HepG2 (cell line): ENCODE measurements around the gene MTCH2. TPM values are rescaled to one million over a fixed set of nuclear protein-coding genes. Genes with fewer than 3 reads are reported as not detected.
A peak's percentile ranks its signal among the peaks of the same experiment; 100 is the strongest.
"Not testable (repeated sequence)": the region's sequence is repeated elsewhere in the genome, so short reads cannot be mapped to it uniquely, and the experiment has no call there.

Source experiments
- ATAC-seq: fragments of 200-7000 bp; cut with Tn5 transposase; 3 replicates; pipeline ENCODE4 v1.9.1; 2020; ENCODE audit warnings: mild to moderate bottlenecking, moderate library complexity
- BruUV-seq: library from RNA; stranded (reverse); fragments of 400-500 nt; replicated peaks from 2 replicates; lab custom pipeline; 2021; lab: Mats Ljungman, UMichigan
- CTCF ChIA-PET: fragments of 300-600 bp; formaldehyde crosslinking; extraction: SDS; loops from one replicate; lab custom pipeline; 2021; ENCODE audit warnings: low total read pairs, inconsistent platforms, low intra/inter-chr PET ratio; lab: Yijun Ruan, JAX
- POLR2A ChIA-PET: fragments of 350-600 bp; sonication (Branson Sonifier 250); formaldehyde crosslinking; loops from one replicate; lab custom pipeline; 2020; ENCODE audit warnings: antibody characterized with exemption, inconsistent platforms; lab: Yijun Ruan, JAX
- DNase-seq: peaks from one replicate; pipeline ENCODE4 v3.0.0-alpha.2; 2015; ENCODE audit warnings: low spot score
- FAIRE-seq: peaks from 3 replicates; lab custom pipeline; 2011; peaks lifted over from hg19 to GRCh38; lab: Jason Lieb, UNC
- H2AFZ ChIP-seq: one replicate; pipeline ENCODE4 v1.6.1; 2011; ENCODE audit warnings: low read length, inconsistent platforms
- H3K27ac ChIP-seq: fragments of 300-600 bp; 3 replicates; pipeline ENCODE4 v1.8.0; 2011; ENCODE audit warnings: mixed run types, mild to moderate bottlenecking, mixed read lengths, low read length, inconsistent platforms; ENCODE audit not compliant: insufficient read depth; ENCODE audit errors: extremely low read length
- H3K27me3 ChIP-seq, 2 experiments: fragments of 200-600 bp in 1 of 2; 2 replicates in 1 of 2; 3 replicates in 1 of 2; pipeline versions ENCODE4 v1.6.0 to v1.8.0; 2011; ENCODE audit warnings: low read length in 2 of 2, mild to moderate bottlenecking in 2 of 2, moderate library complexity in 2 of 2, inconsistent platforms in 1 of 2; ENCODE audit not compliant: insufficient read depth in 2 of 2, control insufficient read depth in 1 of 2
- H3K36me3 ChIP-seq, 2 experiments: fragments of 200-600 bp in 1 of 2; replicated peaks in 1 of 2; 2 replicates in 1 of 2; 3 replicates in 1 of 2; pipeline versions ENCODE4 v1.5.1 to v1.8.0; 2011; ENCODE audit warnings: low read length in 2 of 2, inconsistent platforms in 1 of 2; ENCODE audit not compliant: insufficient read depth in 2 of 2, control insufficient read depth in 1 of 2
- H3K4me1 ChIP-seq: 2 replicates; pipeline ENCODE4 v1.5.1; 2012; ENCODE audit warnings: low read length, inconsistent platforms; ENCODE audit not compliant: insufficient read depth
- H3K4me2 ChIP-seq: 2 replicates; pipeline ENCODE4 v1.6.0; 2011; ENCODE audit warnings: low read depth, low read length, inconsistent platforms
- H3K4me3 ChIP-seq, 3 experiments: fragments of 200-600 bp in 1 of 3; sonication (generic), shearing (Covaris generic) in 1 of 3; replicated peaks in 1 of 3; 2 replicates each; pipeline ENCODE4 v1.5.1; 2011 to 2016; ENCODE audit warnings: low read length in 3 of 3, inconsistent platforms in 2 of 3, low read depth in 2 of 3, mild to moderate bottlenecking in 2 of 3, control low read depth in 1 of 3, mixed read lengths in 1 of 3; ENCODE audit not compliant: insufficient read depth in 1 of 3
- H3K79me2 ChIP-seq: one replicate; pipeline ENCODE4 v1.6.1; 2011; ENCODE audit warnings: low read length, inconsistent platforms; ENCODE audit not compliant: insufficient read depth
- H3K9ac ChIP-seq: 2 replicates; pipeline ENCODE4 v1.6.0; 2011; ENCODE audit warnings: mild to moderate bottlenecking, low read depth, low read length, inconsistent platforms; ENCODE audit not compliant: insufficient read depth
- H3K9me3 ChIP-seq: 2 replicates; pipeline ENCODE4 v1.5.1; 2012; ENCODE audit warnings: mild to moderate bottlenecking, low read length
- H4K20me1 ChIP-seq: 2 replicates; pipeline ENCODE4 v1.6.0; 2011; ENCODE audit warnings: inconsistent platforms, mild to moderate bottlenecking, low read length, moderate library complexity; ENCODE audit not compliant: insufficient read depth
- MTA3 ChIP-seq: sonication (generic); formaldehyde crosslinking; IDR thresholded peaks from 2 replicates; pipeline ENCODE4 v1.4.0; 2020; ENCODE audit warnings: missing genetic modification reagents
- NFKB2 ChIP-seq: sonication (generic); formaldehyde crosslinking; IDR thresholded peaks from 2 replicates; pipeline ENCODE4 v1.4.0; 2020; ENCODE audit warnings: missing genetic modification reagents, borderline replicate concordance
- NKX3-1 ChIP-seq: sonication (generic); formaldehyde crosslinking; IDR thresholded peaks from 2 replicates; pipeline ENCODE4 v1.5.0; 2020; ENCODE audit warnings: missing genetic modification reagents
- ZBTB20 ChIP-seq: sonication (generic); formaldehyde crosslinking; IDR thresholded peaks from 2 replicates; pipeline ENCODE4 v1.8.1; 2023; ENCODE audit warnings: missing genetic modification reagents, low read depth, mild to moderate bottlenecking, borderline replicate concordance
- ZBTB8A ChIP-seq: sonication (generic); formaldehyde crosslinking; IDR thresholded peaks from 2 replicates; pipeline ENCODE4 v1.4.0; 2020; ENCODE audit warnings: mild to moderate bottlenecking, low read depth, missing genetic modification reagents, borderline replicate concordance
- WGBS: methylation state at CpG from one replicate; pipeline ENCODE4 v1.1.6; 2017; ENCODE audit warnings: low lambda C conversion rate; 5-methylcytosine and 5-hydroxymethylcytosine counted together
- in situ Hi-C: cut with HindIII; loops from 2 replicates; pipeline ENCODE4 v1.10.0; 2017; ENCODE audit warnings: low pct_unique_long_range_greater_than_20kb; ENCODE audit not compliant: extremely low pct_ligation_motif_present
- intact Hi-C: fragments of 100-400 bp; cut with micrococcal nuclease; formaldehyde crosslinking; loops from one replicate; pipeline ENCODE4 v1.10.0; 2022; ENCODE audit not compliant: unreplicated experiment
- polyA plus RNA-seq, 8 experiments: library from polyadenylated mRNA; depleted of rRNA in 3 of 8; stranded (reverse) in 7 of 8; unstranded in 1 of 8; fragments of >200 nt; fragmentation: Illumina TruSeq in 4 of 8; extraction: Trizol in 4 of 8; gene quantifications; 2 replicates each; pipeline versions ENCODE4 v1.2.1 to v1.2.3, GENCODE V29; 2011 to 2016; ENCODE audit warnings: low read depth in 4 of 8, missing spikeins in 1 of 8, mixed read lengths in 1 of 8; ENCODE audit not compliant: insufficient read depth in 1 of 8
- total RNA-seq, 5 experiments: library from RNA; depleted of rRNA; stranded (reverse); fragments of >200 nt; fragmentation: Illumina TruSeq; extraction: Trizol; gene quantifications; 2 replicates each; pipeline ENCODE4 v1.2.3, GENCODE V29; 2016; ENCODE audit warnings: low read depth in 1 of 5
- TF ChIP-seq, protein P1 (sequence below): IDR thresholded peaks from 2 replicates; pipeline ENCODE4 v1.6.1; 2012; ENCODE audit warnings: low read length, improper control_type of control experiment
- TF ChIP-seq, protein P2 (sequence below): sonication (generic); formaldehyde crosslinking; IDR thresholded peaks from 2 replicates; pipeline ENCODE4 v1.4.0; 2020; ENCODE audit warnings: missing genetic modification reagents, borderline replicate concordance

Gene MTCH2
- total and polyA plus RNA-seq, 2 of the 13 experiments (the other 11 are each of a cell fraction or from before 2014, with no cell fraction given), result 112 to 272 TPM

GRCh38 chr11:47667135-47667534, 24.8 kb upstream of the MTCH2 start:
- ATAC-seq, result peak; percentile 33; the same call in 2 of the 3 replicates
- Histone ChIP-seq H3K9me3 (no peaks in the 10 kb centered on the region), H3K4me3 (no peak overlapping the region), H3K36me3 (no peaks in the 10 kb centered on the region), H3K27ac (no peak overlapping the region), H2AFZ (no peak overlapping the region), H3K79me2 (no peaks in the 10 kb centered on the region), H3K4me1 (peaks cover 44% of the 10 kb centered on the region), H3K27me3 (no peaks in the 10 kb centered on the region), H3K9ac (no peak overlapping the region), H4K20me1 (no peaks in the 10 kb centered on the region), H3K4me2 (no peak overlapping the region)
- FAIRE-seq, result no peak
- 23% methylated on average over 4 of the region's 4 CpGs for WGBS
- ChIA-PET CTCF (no interaction called here), POLR2A (no interaction called here)
- intact Hi-C loops, result no loop called here
- no peak for DNase-seq
- in situ Hi-C loops, result no loop called here
- TF ChIP-seq MTA3 (CRISPR knock-in tag) (no peak), NFKB2 (CRISPR knock-in tag) (no peak), ZBTB20 (CRISPR knock-in tag) (no peak), ZBTB8A (CRISPR knock-in tag) (no peak), NKX3-1 (CRISPR knock-in tag) (no peak)
- TF ChIP-seq, protein P1, sequence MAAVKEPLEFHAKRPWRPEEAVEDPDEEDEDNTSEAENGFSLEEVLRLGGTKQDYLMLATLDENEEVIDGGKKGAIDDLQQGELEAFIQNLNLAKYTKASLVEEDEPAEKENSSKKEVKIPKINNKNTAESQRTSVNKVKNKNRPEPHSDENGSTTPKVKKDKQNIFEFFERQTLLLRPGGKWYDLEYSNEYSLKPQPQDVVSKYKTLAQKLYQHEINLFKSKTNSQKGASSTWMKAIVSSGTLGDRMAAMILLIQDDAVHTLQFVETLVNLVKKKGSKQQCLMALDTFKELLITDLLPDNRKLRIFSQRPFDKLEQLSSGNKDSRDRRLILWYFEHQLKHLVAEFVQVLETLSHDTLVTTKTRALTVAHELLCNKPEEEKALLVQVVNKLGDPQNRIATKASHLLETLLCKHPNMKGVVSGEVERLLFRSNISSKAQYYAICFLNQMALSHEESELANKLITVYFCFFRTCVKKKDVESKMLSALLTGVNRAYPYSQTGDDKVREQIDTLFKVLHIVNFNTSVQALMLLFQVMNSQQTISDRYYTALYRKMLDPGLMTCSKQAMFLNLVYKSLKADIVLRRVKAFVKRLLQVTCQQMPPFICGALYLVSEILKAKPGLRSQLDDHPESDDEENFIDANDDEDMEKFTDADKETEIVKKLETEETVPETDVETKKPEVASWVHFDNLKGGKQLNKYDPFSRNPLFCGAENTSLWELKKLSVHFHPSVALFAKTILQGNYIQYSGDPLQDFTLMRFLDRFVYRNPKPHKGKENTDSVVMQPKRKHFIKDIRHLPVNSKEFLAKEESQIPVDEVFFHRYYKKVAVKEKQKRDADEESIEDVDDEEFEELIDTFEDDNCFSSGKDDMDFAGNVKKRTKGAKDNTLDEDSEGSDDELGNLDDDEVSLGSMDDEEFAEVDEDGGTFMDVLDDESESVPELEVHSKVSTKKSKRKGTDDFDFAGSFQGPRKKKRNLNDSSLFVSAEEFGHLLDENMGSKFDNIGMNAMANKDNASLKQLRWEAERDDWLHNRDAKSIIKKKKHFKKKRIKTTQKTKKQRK, result no peak
- TF ChIP-seq, protein P2, sequence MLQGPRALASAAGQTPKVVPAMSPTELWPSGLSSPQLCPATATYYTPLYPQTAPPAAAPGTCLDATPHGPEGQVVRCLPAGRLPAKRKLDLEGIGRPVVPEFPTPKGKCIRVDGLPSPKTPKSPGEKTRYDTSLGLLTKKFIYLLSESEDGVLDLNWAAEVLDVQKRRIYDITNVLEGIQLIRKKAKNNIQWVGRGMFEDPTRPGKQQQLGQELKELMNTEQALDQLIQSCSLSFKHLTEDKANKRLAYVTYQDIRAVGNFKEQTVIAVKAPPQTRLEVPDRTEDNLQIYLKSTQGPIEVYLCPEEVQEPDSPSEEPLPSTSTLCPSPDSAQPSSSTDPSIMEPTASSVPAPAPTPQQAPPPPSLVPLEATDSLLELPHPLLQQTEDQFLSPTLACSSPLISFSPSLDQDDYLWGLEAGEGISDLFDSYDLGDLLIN, result no peak
- no TSS peak for BruUV-seq

DNA sequence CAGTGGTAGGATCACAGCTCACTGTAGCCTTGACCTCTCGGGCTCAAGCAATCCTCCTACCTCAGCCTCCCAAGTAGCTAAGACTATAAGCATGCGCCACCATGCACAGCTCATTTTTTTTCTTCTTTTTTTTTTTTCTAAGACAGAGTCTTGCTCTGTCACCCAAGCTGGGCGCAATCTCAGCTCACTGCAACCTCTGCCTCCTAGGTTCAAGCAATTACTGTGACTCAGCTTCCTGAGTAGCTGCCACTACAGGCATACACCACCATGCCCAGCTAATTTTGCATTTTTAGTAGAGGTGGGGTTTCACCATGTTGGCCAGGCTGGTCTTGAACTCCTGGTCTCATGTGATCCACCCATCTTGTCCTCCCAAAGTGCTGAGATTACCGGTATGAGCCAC, 22.6 kb upstream of the MTCH2 start:
- H3K27me3 ChIP-seq, DNase-seq, H3K27ac ChIP-seq, BruUV-seq, ATAC-seq, H3K36me3 ChIP-seq, H3K4me3 ChIP-seq, in situ Hi-C loops, H3K79me2 ChIP-seq, H3K9ac ChIP-seq, H2AFZ ChIP-seq, H4K20me1 ChIP-seq, H3K9me3 ChIP-seq, POLR2A ChIA-PET, FAIRE-seq, CTCF ChIA-PET, H3K4me2 ChIP-seq, intact Hi-C loops: not testable (repeated sequence)
- WGBS, result 86% methylated on average over 4 of the region's 4 CpGs
- peaks cover 32% of the 10 kb centered on the region for H3K4me1 ChIP-seq
